IMR-90 (cell line): Measurements from ENCODE around the gene VAT1L. TPM values are rescaled to one million over a fixed set of nuclear protein-coding genes. Genes with fewer than 3 reads are reported as not detected.

Source experiments
- ATAC-seq: fragments of 200-7000 bp; cut with Tn5 transposase; 2 replicates; pipeline ENCODE4 v1.9.1; 2020; ENCODE audit warnings: low read depth, mild to moderate bottlenecking, moderate library complexity
- BruUV-seq: library from RNA; stranded (reverse); fragments of 400-500 nt; replicated peaks from 2 replicates; lab custom pipeline; 2021; lab: Mats Ljungman, UMichigan
- CTCF ChIA-PET: fragments of 300-600 bp; formaldehyde crosslinking; extraction: SDS; loops from one replicate; lab custom pipeline; 2021; ENCODE audit warnings: antibody characterized with exemption; lab: Yijun Ruan, JAX
- POLR2A ChIA-PET: fragments of 300-600 bp; sonication (Branson Sonifier 250); formaldehyde crosslinking; loops from one replicate; lab custom pipeline; 2022; ENCODE audit warnings: antibody characterized with exemption; ENCODE audit not compliant: unreplicated experiment; lab: Charles Lee
- DNase-seq: peaks from one replicate; pipeline ENCODE4 v3.0.0; 2013
- H2AFZ ChIP-seq: replicated peaks from 2 replicates; pipeline ENCODE3; 2013; ENCODE audit warnings: low read length, mild to moderate bottlenecking; ENCODE audit not compliant: poor library complexity
- H2AK5ac ChIP-seq: 2 replicates; pipeline ENCODE4 v1.6.1; 2013; ENCODE audit warnings: low read depth, low read length, inconsistent platforms
- H2AK9ac ChIP-seq: replicated peaks from 2 replicates; pipeline ENCODE3; 2013; ENCODE audit warnings: mild to moderate bottlenecking, low read depth, low read length, moderate library complexity; ENCODE audit not compliant: poor library complexity
- H2BK120ac ChIP-seq: 2 replicates; pipeline ENCODE4 v1.6.1; 2013; ENCODE audit warnings: low read depth, low read length, inconsistent platforms
- H2BK15ac ChIP-seq: 3 replicates; pipeline ENCODE4 v1.6.1; 2013; ENCODE audit warnings: low read depth, low read length, inconsistent platforms
- H2BK20ac ChIP-seq: 2 replicates; pipeline ENCODE4 v1.6.1; 2013; ENCODE audit warnings: low read depth, mild to moderate bottlenecking, inconsistent platforms, low read length, moderate library complexity
- H2BK5ac ChIP-seq: 2 replicates; pipeline ENCODE4 v1.6.1; 2013; ENCODE audit warnings: mild to moderate bottlenecking, low read depth, low read length, inconsistent platforms; ENCODE audit not compliant: poor library complexity, severe bottlenecking
- H3K14ac ChIP-seq: replicated peaks from 2 replicates; pipeline ENCODE4 v1.6.1; 2013; ENCODE audit warnings: low read depth, low read length, inconsistent platforms
- H3K18ac ChIP-seq: 2 replicates; pipeline ENCODE4 v1.6.1; 2013; ENCODE audit warnings: low read depth, low read length, control low read depth
- H3K23ac ChIP-seq: 2 replicates; pipeline ENCODE4 v1.6.1; 2013; ENCODE audit warnings: low read depth, low read length, inconsistent platforms
- H3K27ac ChIP-seq: 2 replicates; pipeline ENCODE4 v1.5.1; 2013; ENCODE audit warnings: mild to moderate bottlenecking, control low read depth, low read length; ENCODE audit not compliant: insufficient read depth
- H3K27me3 ChIP-seq: 2 replicates; pipeline ENCODE4 v1.6.1; 2013; ENCODE audit warnings: low read length; ENCODE audit not compliant: control insufficient read depth, insufficient read depth
- H3K36me3 ChIP-seq: 2 replicates; pipeline ENCODE4 v1.6.1; 2013; ENCODE audit warnings: low read length, mixed read lengths; ENCODE audit not compliant: control insufficient read depth, insufficient read depth
- H3K4ac ChIP-seq: 2 replicates; pipeline ENCODE4 v1.6.1; 2013; ENCODE audit warnings: low read depth, low read length, inconsistent platforms
- H3K4me1 ChIP-seq: 2 replicates; pipeline ENCODE4 v1.6.1; 2013; ENCODE audit warnings: low read length, mixed read lengths; ENCODE audit not compliant: control insufficient read depth, insufficient read depth
- H3K4me2 ChIP-seq: 2 replicates; pipeline ENCODE4 v1.6.1; 2013; ENCODE audit warnings: low read depth, mild to moderate bottlenecking, control low read depth, low read length, moderate library complexity
- H3K4me3 ChIP-seq: 2 replicates; pipeline ENCODE4 v1.5.1; 2013; ENCODE audit warnings: low read depth, mild to moderate bottlenecking, control low read depth, low read length, moderate library complexity; ENCODE audit not compliant: insufficient read depth
- H3K56ac ChIP-seq: 2 replicates; pipeline ENCODE4 v1.6.1; 2013; ENCODE audit warnings: low read length, inconsistent platforms; ENCODE audit not compliant: insufficient read depth; ENCODE audit errors: extremely low read depth
- H3K79me1 ChIP-seq, 2 experiments: 2 replicates each; pipeline ENCODE4 v1.6.1; 2013; ENCODE audit warnings: low read length in 2 of 2, inconsistent platforms in 1 of 2, low read depth in 1 of 2
- H3K9ac ChIP-seq: 2 replicates; pipeline ENCODE4 v1.6.1; 2013; ENCODE audit warnings: low read depth, low read length, control low read depth
- H3K9me1 ChIP-seq: 2 replicates; pipeline ENCODE4 v1.6.1; 2013; ENCODE audit warnings: low read length, inconsistent platforms; ENCODE audit not compliant: insufficient read depth
- H3K9me3 ChIP-seq: 2 replicates; pipeline ENCODE4 v1.6.1; 2013; ENCODE audit warnings: low read length; ENCODE audit not compliant: control insufficient read depth, insufficient read depth
- H4K20me1 ChIP-seq: 2 replicates; pipeline ENCODE4 v1.6.1; 2013; ENCODE audit warnings: low read length, inconsistent platforms; ENCODE audit not compliant: insufficient read depth
- H4K5ac ChIP-seq: 2 replicates; pipeline ENCODE4 v1.6.1; 2013; ENCODE audit warnings: mild to moderate bottlenecking, low read depth, low read length, control low read depth
- H4K8ac ChIP-seq, 2 experiments: 2 replicates each; pipeline ENCODE4 v1.6.1; 2013; ENCODE audit warnings: low read depth in 2 of 2, low read length in 2 of 2, control low read depth in 1 of 2, inconsistent platforms in 1 of 2
- H4K91ac ChIP-seq: 2 replicates; pipeline ENCODE4 v1.6.1; 2013; ENCODE audit warnings: low read depth, low read length, inconsistent platforms; ENCODE audit not compliant: insufficient read depth
- BHLHE40 ChIP-seq: fragments of 150-350 bp; IDR thresholded peaks from 2 replicates; pipeline ENCODE4 v1.6.1; 2016; ENCODE audit warnings: mild to moderate bottlenecking, low read depth, low read length
- CEBPB ChIP-seq: IDR thresholded peaks from 2 replicates; pipeline ENCODE4 v1.6.1; 2012; ENCODE audit warnings: low read depth, low read length, improper control_type of control experiment
- CHD1 ChIP-seq: IDR thresholded peaks from 2 replicates; pipeline ENCODE4 v1.6.1; 2012; ENCODE audit warnings: low read depth, low read length, improper control_type of control experiment
- FOS ChIP-seq: fragments of 150-350 bp; IDR thresholded peaks from 2 replicates; pipeline ENCODE4 v1.6.1; 2016; ENCODE audit warnings: low read depth, low read length
- MAFK ChIP-seq: IDR thresholded peaks from 2 replicates; pipeline ENCODE4 v1.6.1; 2012; ENCODE audit warnings: low read depth, low read length, improper control_type of control experiment
- MAZ ChIP-seq: IDR thresholded peaks from 2 replicates; pipeline ENCODE4 v1.6.1; 2012; ENCODE audit warnings: low read depth, mild to moderate bottlenecking, low read length, improper control_type of control experiment, moderate library complexity, borderline replicate concordance
- MXI1 ChIP-seq: IDR thresholded peaks from 2 replicates; pipeline ENCODE4 v1.6.1; 2012; ENCODE audit warnings: low read depth, mild to moderate bottlenecking, low read length, moderate library complexity, borderline replicate concordance
- NFE2L2 ChIP-seq: fragments of 150-350 bp; IDR thresholded peaks from 2 replicates; pipeline ENCODE4 v1.6.1; 2016; ENCODE audit warnings: low read depth, mild to moderate bottlenecking, low read length
- POLR2A ChIP-seq: IDR thresholded peaks from 2 replicates; pipeline ENCODE4 v1.6.1; 2012; ENCODE audit warnings: mild to moderate bottlenecking, low read depth, low read length
- RAD21 ChIP-seq: IDR thresholded peaks from 2 replicates; pipeline ENCODE4 v1.6.1; 2012; ENCODE audit warnings: low read length, improper control_type of control experiment
- RCOR1 ChIP-seq: IDR thresholded peaks from 2 replicates; pipeline ENCODE4 v1.6.1; 2012; ENCODE audit warnings: mild to moderate bottlenecking, low read length, improper control_type of control experiment; ENCODE audit not compliant: insufficient replicate concordance
- RFX5 ChIP-seq: IDR thresholded peaks from 2 replicates; pipeline ENCODE4 v1.8.0; 2012; ENCODE audit warnings: low read depth, mild to moderate bottlenecking, low read length, moderate library complexity
- SMC3 ChIP-seq: fragments of 150-350 bp; IDR thresholded peaks from 2 replicates; pipeline ENCODE4 v1.6.1; 2016; ENCODE audit warnings: low read depth, mild to moderate bottlenecking, antibody characterized with exemption, low read length, moderate library complexity
- USF2 ChIP-seq: fragments of 150-350 bp; IDR thresholded peaks from 2 replicates; pipeline ENCODE4 v1.6.1; 2017; ENCODE audit warnings: mild to moderate bottlenecking, antibody characterized with exemption, low read length, low read depth
- WGBS, 2 experiments: methylation state at CpG; one replicate each; pipeline versions ENCODE4 v1.1.5 to v1.1.7; 2013; ENCODE audit warnings: missing lambda C conversion rate in 2 of 2; ENCODE audit not compliant: insufficient read length in 1 of 2; ENCODE audit errors: extremely low coverage in 2 of 2; 5-methylcytosine and 5-hydroxymethylcytosine counted together
- dilution Hi-C: fragments of 300-500 bp; cut with HindIII; formaldehyde crosslinking; loops from one replicate; pipeline ENCODE4 v1.14.3; 2018; ENCODE audit warnings: low sequenced_read_pairs; ENCODE audit not compliant: unreplicated experiment
- in situ Hi-C: fragments of 300-500 bp; cut with MboI; formaldehyde crosslinking; loops from 3 replicates; pipeline ENCODE4 v1.14.3; 2019; ENCODE audit warnings: low sequenced_read_pairs, inconsistent platforms, mixed read lengths
- intact Hi-C: fragments of 100-400 bp; cut with micrococcal nuclease; formaldehyde crosslinking; loops from 2 replicates; pipeline ENCODE4 v1.10.0; 2022
- polyA plus RNA-seq, 3 experiments: library from polyadenylated mRNA; depleted of rRNA; stranded (reverse); fragments of >200 nt; gene quantifications; 2 replicates each; pipeline ENCODE4 v1.2.3, GENCODE V29; 2012; ENCODE audit warnings: low replicate concordance in 1 of 3
- total RNA-seq: library from RNA; depleted of rRNA; stranded (reverse); fragments of >200 nt; gene quantifications from 2 replicates; pipeline ENCODE4 v1.2.3, GENCODE V29; 2012
- TF ChIP-seq, protein P1 (sequence below): conservative IDR thresholded peaks from 2 replicates; pipeline ENCODE4 v1.5.1; 2012; ENCODE audit warnings: mild to moderate bottlenecking, low read depth, low read length, improper control_type of control experiment

Gene VAT1L
- total and polyA plus RNA-seq, 2 of the 4 experiments (the other 2 are of a cell fraction), result 15.4 to 18.5 TPM

DNA sequence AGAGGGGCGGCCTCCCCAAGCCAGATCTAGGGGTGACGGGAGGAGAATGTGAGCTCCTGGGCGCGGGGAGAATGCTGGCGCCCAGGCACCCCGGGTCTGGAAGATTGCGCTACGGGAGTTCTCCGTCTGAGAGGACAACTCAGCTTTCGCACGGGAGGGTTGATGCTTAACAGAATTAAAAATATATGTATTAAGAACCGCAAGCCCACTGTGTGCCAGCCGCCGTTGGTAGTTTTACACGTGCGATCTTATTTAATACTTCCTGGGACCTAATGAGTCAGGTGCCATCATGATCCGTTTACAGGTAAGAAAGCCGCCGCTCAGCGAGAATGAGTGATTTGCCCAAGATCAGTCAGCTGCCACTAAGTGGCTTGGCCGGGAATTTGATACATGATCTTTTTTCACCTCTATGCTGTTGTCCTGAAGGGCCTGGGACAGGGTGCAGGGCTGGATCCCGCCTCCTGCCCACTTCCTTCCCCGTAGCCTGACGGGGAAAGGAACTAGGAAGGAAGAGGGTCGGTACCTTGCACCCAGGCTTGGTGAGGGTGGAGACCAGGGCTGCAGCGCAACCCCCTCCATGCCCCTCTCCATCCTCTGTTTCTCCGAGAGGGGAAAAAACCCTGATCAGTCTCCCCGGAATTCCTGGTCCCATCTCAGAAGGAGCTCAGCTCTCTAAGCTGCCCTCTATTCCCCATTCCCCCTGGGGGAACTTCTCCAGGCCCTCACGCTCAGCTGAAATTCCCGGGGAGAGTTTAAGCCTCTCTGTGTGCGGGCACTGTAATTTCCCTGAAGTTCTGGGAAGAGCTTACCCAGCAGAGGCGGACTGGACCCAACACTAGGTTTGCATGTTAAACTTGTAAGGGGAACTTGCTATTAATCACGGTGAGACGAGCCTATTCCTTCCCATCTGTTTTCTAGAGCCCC lies 983 bp downstream of the VAT1L start:
- CTCF ChIA-PET, result no interaction called here
- TF ChIP-seq BHLHE40, result no peak
- TF ChIP-seq RAD21, result no peak
- TF ChIP-seq NFE2L2, result no peak
- no peak for TF ChIP-seq RCOR1
- TF ChIP-seq POLR2A, result no peak
- no peak for TF ChIP-seq FOS
- no peak for TF ChIP-seq SMC3
- TF ChIP-seq MXI1, result no peak
- TF ChIP-seq CHD1, result no peak
- TF ChIP-seq CEBPB, result no peak
- TF ChIP-seq, protein P1, sequence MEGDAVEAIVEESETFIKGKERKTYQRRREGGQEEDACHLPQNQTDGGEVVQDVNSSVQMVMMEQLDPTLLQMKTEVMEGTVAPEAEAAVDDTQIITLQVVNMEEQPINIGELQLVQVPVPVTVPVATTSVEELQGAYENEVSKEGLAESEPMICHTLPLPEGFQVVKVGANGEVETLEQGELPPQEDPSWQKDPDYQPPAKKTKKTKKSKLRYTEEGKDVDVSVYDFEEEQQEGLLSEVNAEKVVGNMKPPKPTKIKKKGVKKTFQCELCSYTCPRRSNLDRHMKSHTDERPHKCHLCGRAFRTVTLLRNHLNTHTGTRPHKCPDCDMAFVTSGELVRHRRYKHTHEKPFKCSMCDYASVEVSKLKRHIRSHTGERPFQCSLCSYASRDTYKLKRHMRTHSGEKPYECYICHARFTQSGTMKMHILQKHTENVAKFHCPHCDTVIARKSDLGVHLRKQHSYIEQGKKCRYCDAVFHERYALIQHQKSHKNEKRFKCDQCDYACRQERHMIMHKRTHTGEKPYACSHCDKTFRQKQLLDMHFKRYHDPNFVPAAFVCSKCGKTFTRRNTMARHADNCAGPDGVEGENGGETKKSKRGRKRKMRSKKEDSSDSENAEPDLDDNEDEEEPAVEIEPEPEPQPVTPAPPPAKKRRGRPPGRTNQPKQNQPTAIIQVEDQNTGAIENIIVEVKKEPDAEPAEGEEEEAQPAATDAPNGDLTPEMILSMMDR, result no peak
- no peak for TF ChIP-seq MAFK
- no peak for TF ChIP-seq RFX5
- no peak for TF ChIP-seq MAZ
- no peak for TF ChIP-seq USF2

More for the DNA sequence above, 983 bp downstream of the VAT1L start:
- H4K5ac ChIP-seq, result no peak overlapping the region
- H3K4me3 ChIP-seq, result peak overlapping the region; percentile 93
- no peak overlapping the region for H3K14ac ChIP-seq
- WGBS, 2 experiments, result no CpG with 5 or more reads among the region's 34 CpGs
- no TSS peak for BruUV-seq
- no peak overlapping the region for H2AK5ac ChIP-seq
- H4K8ac ChIP-seq, result no peak overlapping the region
- ATAC-seq, result no peak
- intact Hi-C loops, result loop anchor here (2.0 kb wide), 4 partner anchors 51 to 181 kb away; no protein-coding TSS in a partner anchor
- peak overlapping the region; percentile 36; the same call in 1 of the 2 replicates for H3K23ac ChIP-seq
- H2BK20ac ChIP-seq, result no peak overlapping the region
- H3K27ac ChIP-seq, result no peak overlapping the region; the same call in 1 of the 2 replicates
- peaks cover 4% of the 10 kb centered on the region; the same call in 1 of the 2 replicates for H3K27me3 ChIP-seq
- 0 out of 2 replicates have a peak overlapping the region, but pooled peaks have one; percentile 5 for H3K4ac ChIP-seq
- peaks cover 9% of the 10 kb centered on the region for H3K4me1 ChIP-seq
- peaks cover 6 to 11% of the 10 kb centered on the region in 2 experiments; a peak in 3 of 4 replicates for H3K79me1 ChIP-seq
- POLR2A ChIA-PET, result no interaction called here
- no peaks in the 10 kb centered on the region for H4K20me1 ChIP-seq
- H2BK15ac ChIP-seq, result no peak overlapping the region
- no peak overlapping the region for H2BK120ac ChIP-seq
- H3K18ac ChIP-seq, result no peak overlapping the region
- H3K36me3 ChIP-seq, result no peaks in the 10 kb centered on the region
- peak overlapping the region; percentile 29 for H2AK9ac ChIP-seq
- no peak overlapping the region for H2BK5ac ChIP-seq
- no peak for DNase-seq
- dilution Hi-C loops, result no loop called here
- peak overlapping the region; percentile 97 for H2AFZ ChIP-seq
- H3K9ac ChIP-seq, result peak overlapping the region; percentile 26; the same call in 1 of the 2 replicates
- in situ Hi-C loops, result no loop called here
- peak overlapping the region; percentile 82 for H3K4me2 ChIP-seq
- peaks cover 6% of the 10 kb centered on the region for H3K9me1 ChIP-seq
- H3K56ac ChIP-seq, result no peak overlapping the region
- H3K9me3 ChIP-seq, result no peaks in the 10 kb centered on the region
- no peak overlapping the region for H4K91ac ChIP-seq
